ENCODE measurements around the gene ZSWIM3.
A peak's percentile ranks its signal among the peaks of the same experiment; 100 is the strongest.
"Not testable (repeated sequence)": the region's sequence is repeated elsewhere in the genome, so short reads cannot be mapped to it uniquely, and the experiment has no call there.

The ZSWIM3 gene

DNA sequence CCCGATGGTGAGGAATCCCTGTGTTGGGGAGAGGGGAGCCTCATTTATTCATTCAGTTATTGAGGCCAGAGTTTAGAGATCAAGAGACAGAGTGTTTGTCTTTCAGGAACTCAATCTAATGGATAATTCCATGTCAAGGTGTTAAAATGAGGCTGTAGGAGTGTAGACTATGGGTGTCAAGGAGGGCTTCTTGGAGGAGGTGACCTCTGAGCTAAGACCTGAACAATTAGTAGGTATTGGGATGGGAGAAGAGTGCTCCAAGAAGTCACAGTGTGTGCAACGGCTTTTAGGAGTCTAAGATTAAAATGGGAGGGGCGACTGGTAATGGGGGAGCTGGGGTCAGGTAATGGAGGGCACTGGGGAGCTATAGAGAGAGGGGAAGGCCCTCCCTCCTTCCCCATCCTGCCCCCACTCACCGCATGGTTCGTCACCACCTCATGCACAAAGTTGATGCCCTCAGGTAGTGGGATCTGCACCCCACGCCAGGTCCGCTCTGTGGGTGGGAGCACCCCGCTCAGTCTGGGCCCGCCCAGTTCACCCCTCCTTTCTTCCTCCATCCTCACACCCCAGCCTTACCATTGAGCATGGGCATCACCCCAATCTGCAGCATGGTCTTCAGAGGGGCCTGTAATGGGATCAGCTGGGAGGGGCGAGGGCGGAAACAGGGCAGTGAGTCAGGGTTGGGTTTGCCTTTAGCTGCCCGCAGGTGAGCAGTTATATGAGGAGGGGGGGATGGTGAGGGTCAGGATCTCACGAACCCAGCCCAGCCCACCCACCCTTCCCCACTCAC, 41.8 kb downstream of the ZSWIM3 start:
- H3K9me3 ChIP-seq (ENCODE audit: insufficient read depth, low read depth, low read length): peaks cover 2% of the 10 kb centered on the region
- H4K12ac ChIP-seq (ENCODE audit: low read depth, low read length): no peak overlapping the region
- H2BK120ac ChIP-seq (ENCODE audit: insufficient read depth, low read length, poor library complexity): no peak overlapping the region
- no peak overlapping the region for H4K8ac ChIP-seq (ENCODE audit: low read depth, low read length)
- H3K36me3 ChIP-seq (ENCODE audit: control insufficient read depth in 1 of 2, insufficient read depth in 2 of 2, low read length in 2 of 2): peaks cover 34 to 41% of the 10 kb centered on the region in 2 experiments
- H3K4me3 ChIP-seq (ENCODE audit: low read depth, low read length): peak overlapping the region; percentile 34
- no peak overlapping the region for H3K4me2 ChIP-seq (ENCODE audit: low read length)
- H3K79me2 ChIP-seq (ENCODE audit: control insufficient read depth, insufficient read depth, low read length, poor library complexity): no peaks in the 10 kb centered on the region
- H3K27me3 ChIP-seq (ENCODE audit: insufficient read depth, low read length): no peaks in the 10 kb centered on the region
- H3K79me1 ChIP-seq (ENCODE audit: low read length): no peaks in the 10 kb centered on the region
- no CpG with 5 or more reads among the region's 13 CpGs for WGBS (ENCODE audit: extremely low coverage, insufficient coverage, insufficient read length)
- H4K91ac ChIP-seq (ENCODE audit: low read depth, low read length): no peak overlapping the region
- no peak overlapping the region for H3K23ac ChIP-seq (ENCODE audit: low read length)
- no peak overlapping the region for H3K9ac ChIP-seq (ENCODE audit: low read length)
- no peak overlapping the region for H3K14ac ChIP-seq (ENCODE audit: low read length)
- H2BK5ac ChIP-seq (ENCODE audit: low read depth, low read length, poor library complexity): no peak overlapping the region
- H2AK5ac ChIP-seq (ENCODE audit: low read length): no peak overlapping the region
- no peak overlapping the region for H2AFZ ChIP-seq (ENCODE audit: insufficient read depth, low read length, poor library complexity)
- no peak for DNase-seq
- no peak overlapping the region for H3K27ac ChIP-seq (ENCODE audit: low read depth, low read length)
- H3K4me1 ChIP-seq (ENCODE audit: control insufficient read depth in 1 of 2, insufficient read depth in 2 of 2, low read length in 2 of 2): no peaks in the 10 kb centered on the region
- no peak overlapping the region for H3K4ac ChIP-seq (ENCODE audit: low read depth, low read length)
- no peak overlapping the region for H3K18ac ChIP-seq (ENCODE audit: low read length)
- no peak overlapping the region for H2BK12ac ChIP-seq (ENCODE audit: low read length)

DNA sequence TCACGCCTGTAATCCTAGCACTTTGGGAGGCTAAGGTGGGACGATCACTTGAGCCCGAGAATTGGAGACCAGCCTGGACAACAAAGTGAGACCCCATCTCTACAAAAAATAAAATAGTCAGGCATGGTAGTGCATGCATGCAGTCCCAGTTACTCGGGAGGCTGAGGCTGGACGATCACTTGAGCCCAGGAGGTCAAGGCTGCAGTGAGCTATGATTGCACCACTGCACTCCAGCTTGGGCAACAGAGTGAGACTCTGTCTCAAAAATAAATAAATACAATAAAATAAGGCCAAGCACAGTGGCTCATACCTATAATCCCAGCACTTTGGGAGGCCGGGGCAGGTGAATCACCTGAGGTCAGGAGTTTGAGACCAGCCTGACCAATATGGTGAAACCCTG, 43.9 kb downstream of the ZSWIM3 start:
- not testable (repeated sequence) for H4K8ac ChIP-seq (ENCODE audit: low read depth, low read length); H3K9ac ChIP-seq (ENCODE audit: low read length); H3K79me1 ChIP-seq (ENCODE audit: low read length); H2BK12ac ChIP-seq (ENCODE audit: low read length); H2AFZ ChIP-seq (ENCODE audit: insufficient read depth, low read length, poor library complexity); H3K4me2 ChIP-seq (ENCODE audit: low read length); H2BK5ac ChIP-seq (ENCODE audit: low read depth, low read length, poor library complexity); H3K4ac ChIP-seq (ENCODE audit: low read depth, low read length); H3K4me3 ChIP-seq (ENCODE audit: low read depth, low read length); H2BK120ac ChIP-seq (ENCODE audit: insufficient read depth, low read length, poor library complexity); H3K9me3 ChIP-seq (ENCODE audit: insufficient read depth, low read depth, low read length); H4K91ac ChIP-seq (ENCODE audit: low read depth, low read length); H3K18ac ChIP-seq (ENCODE audit: low read length); H3K27ac ChIP-seq (ENCODE audit: low read depth, low read length); H3K27me3 ChIP-seq (ENCODE audit: insufficient read depth, low read length); H3K14ac ChIP-seq (ENCODE audit: low read length); H4K12ac ChIP-seq (ENCODE audit: low read depth, low read length); DNase-seq; H3K23ac ChIP-seq (ENCODE audit: low read length); H3K79me2 ChIP-seq (ENCODE audit: control insufficient read depth, insufficient read depth, low read length, poor library complexity); H2AK5ac ChIP-seq (ENCODE audit: low read length); H3K4me1 ChIP-seq (ENCODE audit: control insufficient read depth in 1 of 2, insufficient read depth in 2 of 2, low read length in 2 of 2)
- WGBS (ENCODE audit: extremely low coverage, insufficient coverage, insufficient read length): no CpG with 5 or more reads among the region's 6 CpGs
- H3K36me3 ChIP-seq (ENCODE audit: control insufficient read depth in 1 of 2, insufficient read depth in 2 of 2, low read length in 2 of 2): peaks cover 35 to 36% of the 10 kb centered on the region in 2 experiments

DNA sequence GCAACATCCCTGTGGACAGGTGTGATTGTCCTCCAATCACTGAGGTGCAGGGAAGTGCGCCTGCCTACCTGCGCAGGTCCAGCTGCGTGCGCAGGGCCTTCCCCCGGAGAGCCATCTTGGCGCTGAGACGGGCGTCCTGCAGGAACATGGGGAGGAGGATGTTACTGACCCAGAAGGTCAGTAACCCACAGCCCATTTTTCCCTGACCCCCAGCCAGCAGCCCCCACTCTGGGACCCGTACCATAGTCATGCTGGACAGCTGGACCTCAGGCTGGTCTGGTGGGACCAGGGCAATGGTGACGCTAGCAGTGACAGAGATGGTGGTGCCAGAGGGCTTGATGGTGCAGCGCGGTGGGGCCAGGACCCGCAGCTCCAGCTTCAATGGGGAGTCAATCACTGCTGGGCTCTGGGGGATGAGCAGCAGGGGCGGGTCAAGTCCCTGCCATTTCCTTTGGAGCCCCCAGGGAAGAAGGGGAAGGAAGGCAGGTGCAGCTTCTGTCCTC, 44.8 kb downstream of the ZSWIM3 start:
- no CpG with 5 or more reads among the region's 14 CpGs for WGBS (ENCODE audit: extremely low coverage, insufficient coverage, insufficient read length)
- no peaks in the 10 kb centered on the region for H3K79me2 ChIP-seq (ENCODE audit: control insufficient read depth, insufficient read depth, low read length, poor library complexity)
- H2AFZ ChIP-seq (ENCODE audit: insufficient read depth, low read length, poor library complexity): no peak overlapping the region
- H3K27me3 ChIP-seq (ENCODE audit: insufficient read depth, low read length): no peaks in the 10 kb centered on the region
- H3K79me1 ChIP-seq (ENCODE audit: low read length): no peaks in the 10 kb centered on the region
- peaks cover 29 to 30% of the 10 kb centered on the region in 2 experiments for H3K36me3 ChIP-seq (ENCODE audit: control insufficient read depth in 1 of 2, insufficient read depth in 2 of 2, low read length in 2 of 2)
- H3K14ac ChIP-seq (ENCODE audit: low read length): no peak overlapping the region
- no peak overlapping the region for H4K91ac ChIP-seq (ENCODE audit: low read depth, low read length)
- no peak overlapping the region for H2BK12ac ChIP-seq (ENCODE audit: low read length)
- H3K9ac ChIP-seq (ENCODE audit: low read length): no peak overlapping the region
- H2AK5ac ChIP-seq (ENCODE audit: low read length): no peak overlapping the region
- H2BK5ac ChIP-seq (ENCODE audit: low read depth, low read length, poor library complexity): no peak overlapping the region
- H4K12ac ChIP-seq (ENCODE audit: low read depth, low read length): no peak overlapping the region
- no peak overlapping the region for H3K4me2 ChIP-seq (ENCODE audit: low read length)
- H3K4me3 ChIP-seq (ENCODE audit: low read depth, low read length): no peak overlapping the region
- H3K9me3 ChIP-seq (ENCODE audit: insufficient read depth, low read depth, low read length): peaks cover 2% of the 10 kb centered on the region
- H3K18ac ChIP-seq (ENCODE audit: low read length): no peak overlapping the region
- H3K23ac ChIP-seq (ENCODE audit: low read length): no peak overlapping the region
- no peak overlapping the region for H2BK120ac ChIP-seq (ENCODE audit: insufficient read depth, low read length, poor library complexity)
- DNase-seq: peak in 1 of 2 donors; percentile 19
- H4K8ac ChIP-seq (ENCODE audit: low read depth, low read length): no peak overlapping the region
- peaks cover 0 to 5% of the 10 kb centered on the region in 2 experiments for H3K4me1 ChIP-seq (ENCODE audit: control insufficient read depth in 1 of 2, insufficient read depth in 2 of 2, low read length in 2 of 2)
- H3K4ac ChIP-seq (ENCODE audit: low read depth, low read length): no peak overlapping the region
- no peak overlapping the region for H3K27ac ChIP-seq (ENCODE audit: low read depth, low read length)

DNA sequence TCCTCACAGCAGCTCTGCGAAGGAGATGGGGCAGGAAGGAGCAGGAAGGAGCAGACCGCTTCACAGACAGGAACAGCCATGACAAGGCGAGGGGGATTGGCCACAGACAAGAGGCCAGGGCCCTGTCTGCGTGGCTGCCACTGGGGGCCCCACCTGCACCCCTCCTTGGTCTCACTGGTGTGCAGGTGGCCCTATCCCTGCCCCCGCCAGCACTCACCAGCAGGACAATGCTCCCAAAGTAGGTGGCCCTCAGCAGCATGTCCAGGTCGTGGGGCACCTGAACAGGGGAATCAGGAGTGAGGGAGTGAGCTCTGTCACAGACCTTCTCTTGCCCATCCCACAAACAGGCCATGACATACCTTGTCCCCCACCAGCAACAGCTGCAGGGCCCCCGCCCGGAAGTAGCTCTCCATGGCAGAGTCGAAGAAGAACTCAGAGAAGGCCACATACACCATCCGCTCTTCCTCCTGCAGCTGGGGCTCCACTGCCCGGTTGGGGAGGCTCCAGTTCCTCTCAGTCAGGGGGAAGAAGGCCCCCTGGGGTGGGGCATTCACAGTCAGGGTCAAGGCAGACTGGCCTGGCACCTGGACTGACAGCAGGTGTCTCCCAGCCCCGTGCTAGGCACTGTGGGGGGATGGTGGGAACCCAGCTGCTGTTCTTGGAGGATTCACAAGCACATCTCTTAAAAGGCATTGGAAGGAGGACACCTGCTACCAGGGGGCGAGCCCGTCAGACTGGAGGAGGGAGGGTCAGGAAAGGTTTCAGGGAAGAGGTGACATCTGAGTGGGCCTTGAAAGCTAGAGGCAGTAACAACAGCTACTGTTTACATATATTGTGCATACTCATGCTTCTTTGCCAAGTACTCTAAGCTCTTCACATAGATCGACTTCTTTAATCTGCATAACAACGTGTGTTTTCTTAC, 47.4 kb downstream of the ZSWIM3 start:
- no peak overlapping the region for H2BK120ac ChIP-seq (ENCODE audit: insufficient read depth, low read length, poor library complexity)
- H3K79me2 ChIP-seq (ENCODE audit: control insufficient read depth, insufficient read depth, low read length, poor library complexity): no peaks in the 10 kb centered on the region
- H3K23ac ChIP-seq (ENCODE audit: low read length): no peak overlapping the region
- peaks cover 12 to 15% of the 10 kb centered on the region in 2 experiments for H3K36me3 ChIP-seq (ENCODE audit: control insufficient read depth in 1 of 2, insufficient read depth in 2 of 2, low read length in 2 of 2)
- H3K9ac ChIP-seq (ENCODE audit: low read length): no peak overlapping the region
- H4K12ac ChIP-seq (ENCODE audit: low read depth, low read length): no peak overlapping the region
- no CpG with 5 or more reads among the region's 16 CpGs for WGBS (ENCODE audit: extremely low coverage, insufficient coverage, insufficient read length)
- H3K4me2 ChIP-seq (ENCODE audit: low read length): no peak overlapping the region
- no peak overlapping the region for H3K27ac ChIP-seq (ENCODE audit: low read depth, low read length)
- H3K9me3 ChIP-seq (ENCODE audit: insufficient read depth, low read depth, low read length): no peaks in the 10 kb centered on the region
- H3K79me1 ChIP-seq (ENCODE audit: low read length): no peaks in the 10 kb centered on the region
- no peak overlapping the region for H2AK5ac ChIP-seq (ENCODE audit: low read length)
- H3K14ac ChIP-seq (ENCODE audit: low read length): no peak overlapping the region
- H3K4me3 ChIP-seq (ENCODE audit: low read depth, low read length): no peak overlapping the region
- no peak overlapping the region for H4K8ac ChIP-seq (ENCODE audit: low read depth, low read length)
- H4K91ac ChIP-seq (ENCODE audit: low read depth, low read length): no peak overlapping the region
- no peaks in the 10 kb centered on the region for H3K27me3 ChIP-seq (ENCODE audit: insufficient read depth, low read length)
- no peak overlapping the region for H3K4ac ChIP-seq (ENCODE audit: low read depth, low read length)
- no peak overlapping the region for H2BK12ac ChIP-seq (ENCODE audit: low read length)
- peaks cover 0 to 5% of the 10 kb centered on the region in 2 experiments for H3K4me1 ChIP-seq (ENCODE audit: control insufficient read depth in 1 of 2, insufficient read depth in 2 of 2, low read length in 2 of 2)
- H2BK5ac ChIP-seq (ENCODE audit: low read depth, low read length, poor library complexity): no peak overlapping the region
- H2AFZ ChIP-seq (ENCODE audit: insufficient read depth, low read length, poor library complexity): no peak overlapping the region
- no peak overlapping the region for H3K18ac ChIP-seq (ENCODE audit: low read length)
- no peak for DNase-seq
